Measurements from ENCODE around the gene MYLK3. TPM values are rescaled to one million over a fixed set of nuclear protein-coding genes. Genes with fewer than 3 reads are reported as not detected.

The MYLK3 gene
- total RNA-seq, 2 experiments from 2014 or later, result 0.97 to 2.3 TPM

- no peak overlapping the region for H2AFZ ChIP-seq (ENCODE audit: low read length)
- H3K79me2 ChIP-seq (ENCODE audit: insufficient read depth, low read depth, low read length), result no peaks in the 10 kb centered on the region
- H3K9me2 ChIP-seq (ENCODE audit: insufficient read depth, low read length), result no peaks in the 10 kb centered on the region
- no peak for DNase-seq (ENCODE audit: low spot score)
- BruUV-seq (replicated peaks), result no TSS peak
- TF ChIP-seq CTCF (conservative IDR thresholded peaks at IDR 0.05; ENCODE audit: low read length) (no peak), EZH2phosphoT487 (IDR thresholded peaks at IDR 0.05; ENCODE audit: borderline replicate concordance, low read depth, low read length) (no peak)
- ChIA-PET POLR2A (interaction anchor here (1.3 to 2.4 kb wide), 2 partner anchors 11 to 12 kb away, joined by 4 to 10 read pairs; no protein-coding TSS in a partner anchor), CTCF (ENCODE audit: unreplicated experiment) (no interaction called here)
- H3K27ac ChIP-seq (ENCODE audit: low read depth, low read length, poor library complexity, severe bottlenecking), result no peak overlapping the region
- peaks cover under 1% of the 10 kb centered on the region for H3K4me1 ChIP-seq (ENCODE audit: insufficient read depth, low read length, poor library complexity, severe bottlenecking)
- peaks cover 33% of the 10 kb centered on the region for H3K36me3 ChIP-seq (ENCODE audit: insufficient read depth, low read length)
- H3K4me3 ChIP-seq (ENCODE audit: low read depth, low read length, poor library complexity, severe bottlenecking), result no peak overlapping the region
- no peak overlapping the region for H3K4me2 ChIP-seq (ENCODE audit: low read length)
- intact Hi-C loops (cut with micrococcal nuclease; ENCODE audit: unreplicated experiment), result no loop called here
- H3K9me3 ChIP-seq (ENCODE audit: low read length), result peaks cover 26% of the 10 kb centered on the region
- H4K20me1 ChIP-seq (ENCODE audit: insufficient read depth, low read length), result no peaks in the 10 kb centered on the region
Observed at GRCh38 chr16:46796764-46797269, 48.7 kb upstream of the MYLK3 start.

GRCh38 chr16:46793841-46794240, 45.7 kb upstream of the MYLK3 start:
- no peak overlapping the region for H3K27ac ChIP-seq (ENCODE audit: low read depth, low read length, poor library complexity, severe bottlenecking)
- ChIA-PET CTCF (ENCODE audit: unreplicated experiment) (no interaction called here), POLR2A (interaction anchor here (0.7 kb wide), 1 partner anchor 20 kb away, joined by 3 read pairs; no protein-coding TSS in a partner anchor)
- H3K36me3 ChIP-seq (ENCODE audit: insufficient read depth, low read length), result peaks cover 33% of the 10 kb centered on the region
- H3K4me2 ChIP-seq (ENCODE audit: low read length), result no peak overlapping the region
- H3K4me1 ChIP-seq (ENCODE audit: insufficient read depth, low read length, poor library complexity, severe bottlenecking), result peaks cover 26% of the 10 kb centered on the region
- no peaks in the 10 kb centered on the region for H3K9me2 ChIP-seq (ENCODE audit: insufficient read depth, low read length)
- no peaks in the 10 kb centered on the region for H4K20me1 ChIP-seq (ENCODE audit: insufficient read depth, low read length)
- H3K9me3 ChIP-seq (ENCODE audit: low read length), result peaks cover 26% of the 10 kb centered on the region
- BruUV-seq (replicated peaks), result no TSS peak
- intact Hi-C loops (cut with micrococcal nuclease; ENCODE audit: unreplicated experiment), result no loop called here
- H3K4me3 ChIP-seq (ENCODE audit: low read depth, low read length, poor library complexity, severe bottlenecking), result no peak overlapping the region
- no peak for DNase-seq (ENCODE audit: low spot score)
- no peak overlapping the region for H2AFZ ChIP-seq (ENCODE audit: low read length)
- no peaks in the 10 kb centered on the region for H3K79me2 ChIP-seq (ENCODE audit: insufficient read depth, low read depth, low read length)
- TF ChIP-seq CTCF (conservative IDR thresholded peaks at IDR 0.05; ENCODE audit: low read length) (no peak), EZH2phosphoT487 (IDR thresholded peaks at IDR 0.05; ENCODE audit: borderline replicate concordance, low read depth, low read length) (no peak)

GRCh38 chr16:46790599-46791270, 42.6 kb upstream of the MYLK3 start:
- POLR2A ChIA-PET, result interaction anchor here (1.0 to 3.5 kb wide), 9 partner anchors 11 to 106 kb away, joined by 3 to 20 read pairs (median 5); partner anchors contain the start of gene GPT2
- Histone ChIP-seq H3K4me2 (ENCODE audit: low read length) (peak overlapping the region; percentile 99), H3K4me3 (ENCODE audit: low read depth, low read length, poor library complexity, severe bottlenecking) (peak overlapping the region; percentile 72)

More at GRCh38 chr16:46790599-46791270, 42.6 kb upstream of the MYLK3 start:
- no peak for DNase-seq (ENCODE audit: low spot score)
- Histone ChIP-seq H3K27ac (ENCODE audit: low read depth, low read length, poor library complexity, severe bottlenecking) (peak overlapping the region; percentile 16), H3K4me1 (ENCODE audit: insufficient read depth, low read length, poor library complexity, severe bottlenecking) (peaks cover 43% of the 10 kb centered on the region), H3K9me3 (ENCODE audit: low read length) (peaks cover 30% of the 10 kb centered on the region), H2AFZ (ENCODE audit: low read length) (peak overlapping the region; percentile 88; the same call in 1 of the 2 replicates), H3K36me3 (ENCODE audit: insufficient read depth, low read length) (peaks cover 19% of the 10 kb centered on the region), H4K20me1 (ENCODE audit: insufficient read depth, low read length) (no peaks in the 10 kb centered on the region), H3K9me2 (ENCODE audit: insufficient read depth, low read length) (no peaks in the 10 kb centered on the region), H3K79me2 (ENCODE audit: insufficient read depth, low read depth, low read length) (no peaks in the 10 kb centered on the region)
- intact Hi-C loops (cut with micrococcal nuclease; ENCODE audit: unreplicated experiment), result loop anchor here (2.0 kb wide), 2 partner anchors 40 to 102 kb away; partner anchors contain the start of genes C16orf87, ORC6 and VPS35
- TF ChIP-seq EZH2phosphoT487 (IDR thresholded peaks at IDR 0.05; ENCODE audit: borderline replicate concordance, low read depth, low read length), result no peak
- no peak for TF ChIP-seq CTCF (conservative IDR thresholded peaks at IDR 0.05; ENCODE audit: low read length)
- BruUV-seq (replicated peaks), result no TSS peak
- CTCF ChIA-PET (ENCODE audit: unreplicated experiment), result no interaction called here
